MM.1S (cell line): ENCODE data around the gene ABCB9.

Source experiments
- CTCF ChIP-seq: fragments of 300-600 bp; sonication (generic); IDR thresholded peaks from 2 replicates; pipeline ENCODE4 v1.5.1; 2016; ENCODE audit warnings: antibody characterized with exemption, low read length, mixed read lengths
- EZH2 ChIP-seq: fragments of 300-600 bp; sonication (generic); optimal IDR thresholded peaks from 2 replicates; pipeline ENCODE3; 2017; ENCODE audit warnings: low read depth, mild to moderate bottlenecking, antibody characterized with exemption, low read length, mixed read lengths
- EZH2phosphoT487 ChIP-seq: fragments of 300-600 bp; sonication (generic); IDR thresholded peaks from 2 replicates; pipeline ENCODE4 v1.6.1; 2018; ENCODE audit warnings: antibody characterized with exemption, low read length

- TF ChIP-seq CTCF, result no peak
- TF ChIP-seq EZH2phosphoT487, result no peak
- TF ChIP-seq EZH2, result no peak
Measured at GRCh38 chr12:123010110-123010509, 43.8 kb upstream of the ABCB9 start.
